ENCODE data around the gene PRPSAP1.

PRPSAP1 gene

GRCh38 chr17:76264755-76265623 lies 88.7 kb downstream of the PRPSAP1 start, which contains the start of gene UBALD2:
UBALD2 (plus strand) TSS chr17:76265348; CDS start chr17:76265506, 158 bp downstream.
- DNase-seq, result peak; percentile 99

- DNase-seq, result no peak
These were observed 89.3 kb downstream of the PRPSAP1 start for GRCh38 chr17:76264425-76264754.

- no peak for DNase-seq
These were observed 89.8 kb downstream of the PRPSAP1 start for GRCh38 chr17:76263896-76264295.

- peak; percentile 48 for DNase-seq
These were observed 90.9 kb downstream of the PRPSAP1 start for GRCh38 chr17:76262732-76263344.

- no peak for DNase-seq
These were observed 92.1 kb downstream of the PRPSAP1 start for GRCh38 chr17:76261421-76262215.

GRCh38 chr17:76260669-76261068 lies 93.0 kb downstream of the PRPSAP1 start:
- no peak for DNase-seq

GRCh38 chr17:76260220-76260619 lies 93.5 kb downstream of the PRPSAP1 start:
- no peak for DNase-seq
